ENCODE data around the gene IQCB1. TPM values are rescaled to one million over a fixed set of nuclear protein-coding genes. Genes with fewer than 3 reads are reported as not detected.

Gene IQCB1
- total and polyA plus RNA-seq, 9 of the 15 experiments (the other 6 are each of a cell fraction or from before 2014, with no cell fraction given): 21.1 to 38.1 (median 27.5) TPM

GRCh38 chr3:121834671-121835464, at the start of gene IQCB1, which contains the start of gene EAF2 (continued):
- TF ChIP-seq E4F1 (CRISPR knock-in tag; IDR thresholded peaks at IDR 0.05; ENCODE audit: borderline replicate concordance): no peak
- peak; percentile 68 for TF ChIP-seq E2F8 (IDR thresholded peaks at IDR 0.05; ENCODE audit: low read depth, partially characterized antibody)
- no peak for TF ChIP-seq BRD4 (IDR thresholded peaks at IDR 0.05)
- peak; percentile 98 for TF ChIP-seq ZFX (CRISPR knock-in tag; IDR thresholded peaks at IDR 0.05)
- TF ChIP-seq HDAC1 (IDR thresholded peaks at IDR 0.05): no peak
- TF ChIP-seq KDM2B (CRISPR knock-in tag; IDR thresholded peaks at IDR 0.05): peak; percentile 42; the same call in 1 of the 2 replicates
- TF ChIP-seq FOXJ3 (CRISPR knock-in tag; IDR thresholded peaks at IDR 0.05): no peak
- TF ChIP-seq POLR2AphosphoS5 (IDR thresholded peaks at IDR 0.05; ENCODE audit: control insufficient read depth, insufficient read depth, low read depth, low read length): peak; percentile 70
- no peak for TF ChIP-seq ZNF134 (CRISPR knock-in tag; conservative IDR thresholded peaks at IDR 0.05)
- no peak for TF ChIP-seq ZNF780A (CRISPR knock-in tag; IDR thresholded peaks at IDR 0.05)
- TF ChIP-seq ZNF398 (CRISPR knock-in tag; IDR thresholded peaks at IDR 0.05): no peak
- no peak for TF ChIP-seq CTBP1 (IDR thresholded peaks at IDR 0.05; ENCODE audit: borderline replicate concordance)
- no peak for TF ChIP-seq ERF (CRISPR knock-in tag; IDR thresholded peaks at IDR 0.05)
- TF ChIP-seq E2F5 (CRISPR knock-in tag; IDR thresholded peaks at IDR 0.05): no peak
- no peak for TF ChIP-seq MTF1 (CRISPR knock-in tag; IDR thresholded peaks at IDR 0.05; ENCODE audit: borderline replicate concordance)
- peak; percentile 85 for TF ChIP-seq CXXC5 (CRISPR knock-in tag; IDR thresholded peaks at IDR 0.05)
- TF ChIP-seq CHD2 (IDR thresholded peaks at IDR 0.05; ENCODE audit: low read depth, low read length): no peak
- peak; percentile 32 to 70; a peak in 2 of 4 replicates for TF ChIP-seq MNT (conservative IDR thresholded peaks at IDR 0.05)

All from K562 (cell line).